K562 (cell line): ENCODE data around the gene GAS1. TPM values are rescaled to one million over a fixed set of nuclear protein-coding genes. Genes with fewer than 3 reads are reported as not detected.

Experiments
- ATAC-seq: fragments of 200-7000 bp; cut with Tn5 transposase; 3 replicates; pipeline ENCODE4 v1.9.1; 2020; ENCODE audit warnings: moderate library complexity
- BruUV-seq: library from RNA; stranded (reverse); fragments of 400-500 nt; replicated peaks from 2 replicates; lab custom pipeline; 2021; lab: Mats Ljungman, UMichigan
- CTCF ChIA-PET: fragments of 300-600 bp; formaldehyde crosslinking; extraction: SDS; loops from one replicate; lab custom pipeline; 2021; ENCODE audit warnings: low intra/inter-chr PET ratio; lab: Yijun Ruan, JAX
- POLR2A ChIA-PET: fragments of 300-600, 350-650 bp; sonication (Branson Sonifier 250); formaldehyde crosslinking; extraction: SDS; loops from one replicate; lab custom pipeline; 2021; ENCODE audit warnings: antibody characterized with exemption, inconsistent platforms; lab: Yijun Ruan, JAX
- DNase-seq, 4 experiments: peaks; one replicate each; pipeline versions ENCODE4 v3.0.0 to v3.0.0-alpha.2; 2011 to 2018; ENCODE audit warnings: low spot score in 3 of 4, mixed read lengths in 3 of 4; ENCODE audit errors: extremely low read depth in 1 of 4
- FAIRE-seq: peaks from 2 replicates; lab custom pipeline; 2011; peaks lifted over from hg19 to GRCh38; lab: Jason Lieb, UNC
- H2AFZ ChIP-seq: 2 replicates; pipeline ENCODE4 v1.6.0; 2011; ENCODE audit warnings: low read depth, low read length, control low read depth, inconsistent platforms
- H3K27ac ChIP-seq: fragments of 200-600 bp; 3 replicates; pipeline ENCODE4 v1.8.0; 2011; ENCODE audit warnings: low read depth, mild to moderate bottlenecking, control low read depth, inconsistent platforms, low read length, moderate library complexity, mixed read lengths; ENCODE audit errors: extremely low read depth
- H3K27me3 ChIP-seq, 2 experiments: fragments of 300-600 bp in 1 of 2; 2 replicates in 1 of 2; 3 replicates in 1 of 2; pipeline versions ENCODE4 v1.6.0 to v1.8.0; 2011; ENCODE audit warnings: inconsistent platforms in 2 of 2, low read length in 2 of 2, mild to moderate bottlenecking in 1 of 2, mixed read lengths in 1 of 2, moderate library complexity in 1 of 2; ENCODE audit not compliant: control insufficient read depth in 2 of 2, insufficient read depth in 2 of 2
- H3K36me3 ChIP-seq: fragments of 300-600 bp; 3 replicates; pipeline ENCODE4 v1.8.0; 2011; ENCODE audit warnings: mild to moderate bottlenecking, low read length, inconsistent platforms; ENCODE audit not compliant: control insufficient read depth, insufficient read depth
- H3K4me1 ChIP-seq, 2 experiments: fragments of 200-600 bp in 1 of 2; replicated peaks in 1 of 2; 2 replicates in 1 of 2; 3 replicates in 1 of 2; pipeline versions ENCODE4 v1.5.1 to v1.8.0; 2011; ENCODE audit warnings: inconsistent platforms in 2 of 2, low read length in 2 of 2, mild to moderate bottlenecking in 1 of 2, mixed read lengths in 1 of 2, moderate library complexity in 1 of 2; ENCODE audit not compliant: control insufficient read depth in 2 of 2, insufficient read depth in 2 of 2
- H3K4me2 ChIP-seq: 2 replicates; pipeline ENCODE4 v1.6.1; 2011; ENCODE audit warnings: low read length, control low read depth, inconsistent platforms, mixed read lengths; ENCODE audit not compliant: insufficient read depth
- H3K4me3 ChIP-seq: fragments of 200-600 bp; sonication (generic), shearing (Covaris generic); 2 replicates; pipeline ENCODE4 v1.5.1; 2016; ENCODE audit warnings: control low read depth, inconsistent platforms
- H3K79me2 ChIP-seq: fragments of 200-600 bp; 3 replicates; pipeline ENCODE4 v1.8.0; 2011; ENCODE audit warnings: low read length, inconsistent platforms; ENCODE audit not compliant: control insufficient read depth, insufficient read depth
- H3K9ac ChIP-seq, 2 experiments: 2 replicates each; pipeline versions ENCODE4 v1.6.0 to v1.6.1; 2011; ENCODE audit warnings: low read depth in 2 of 2, low read length in 2 of 2, control low read depth in 1 of 2, inconsistent platforms in 1 of 2, mild to moderate bottlenecking in 1 of 2, mixed read lengths in 1 of 2; ENCODE audit not compliant: insufficient read depth in 1 of 2
- H3K9me1 ChIP-seq: one replicate; pipeline ENCODE4 v1.6.0; 2011; ENCODE audit warnings: inconsistent platforms, mild to moderate bottlenecking, low read length, moderate library complexity; ENCODE audit not compliant: control insufficient read depth, insufficient read depth
- H3K9me3 ChIP-seq: replicated peaks from 2 replicates; pipeline ENCODE4 v1.5.1; 2011; ENCODE audit warnings: low read depth, low read length, inconsistent platforms; ENCODE audit not compliant: control insufficient read depth, insufficient read depth
- H4K20me1 ChIP-seq: replicated peaks from 2 replicates; pipeline ENCODE4 v1.6.1; 2011; ENCODE audit warnings: low read length, inconsistent platforms, mixed read lengths; ENCODE audit not compliant: control insufficient read depth, insufficient read depth
- ARID1B ChIP-seq: fragments of 450-650 bp; IDR thresholded peaks from 2 replicates; pipeline ENCODE4 v1.6.1; 2016; ENCODE audit warnings: antibody characterized with exemption, mild to moderate bottlenecking, inconsistent platforms
- ARNT ChIP-seq, 2 experiments: fragments of 450-650 bp; IDR thresholded peaks; 2 replicates each; pipeline ENCODE4 v1.6.1; 2016; ENCODE audit warnings: mild to moderate bottlenecking in 1 of 2
- CCNT2 ChIP-seq: IDR thresholded peaks from 2 replicates; pipeline ENCODE4 v1.6.1; 2011; ENCODE audit warnings: borderline replicate concordance, low read depth, mild to moderate bottlenecking, moderate library complexity, mixed read lengths, low read length; ENCODE audit not compliant: insufficient read length; ENCODE audit errors: extremely low read depth
- CTBP1 ChIP-seq: fragments of 450-650 bp; IDR thresholded peaks from 2 replicates; pipeline ENCODE4 v1.6.1; 2016; ENCODE audit warnings: borderline replicate concordance
- FOXK1 ChIP-seq: sonication (generic); formaldehyde crosslinking; IDR thresholded peaks from 2 replicates; pipeline ENCODE4 v1.8.0; 2022; ENCODE audit warnings: missing genetic modification reagents, mild to moderate bottlenecking, borderline replicate concordance
- GATAD2A ChIP-seq: fragments of 450-650 bp; IDR thresholded peaks from 2 replicates; pipeline ENCODE4 v1.6.1; 2017
- IRF1 ChIP-seq: sonication (generic); formaldehyde crosslinking; IDR thresholded peaks from 2 replicates; pipeline ENCODE4 v1.8.0; 2022; ENCODE audit warnings: missing genetic modification reagents, mild to moderate bottlenecking, borderline replicate concordance
- MAFG ChIP-seq: fragments of 450-650 bp; conservative IDR thresholded peaks from 2 replicates; pipeline ENCODE4 v1.6.1; 2016; ENCODE audit warnings: missing genetic modification characterization, missing compliant biosample characterization
- MITF ChIP-seq: IDR thresholded peaks from 2 replicates; pipeline ENCODE4 v1.6.1; 2014; ENCODE audit warnings: antibody characterized with exemption
- POLR2H ChIP-seq: IDR thresholded peaks from 2 replicates; pipeline ENCODE4 v1.6.1; 2016; ENCODE audit warnings: missing genetic modification characterization, low read depth, mild to moderate bottlenecking, control low read depth, missing compliant biosample characterization, moderate library complexity
- ZNF24 ChIP-seq: fragments of 450-650 bp; IDR thresholded peaks from 2 replicates; pipeline ENCODE4 v1.6.1; 2016
- ZNF318 ChIP-seq, 2 experiments: fragments of 450-650 bp; IDR thresholded peaks; 2 replicates each; pipeline ENCODE4 v1.6.1; 2016; ENCODE audit warnings: mild to moderate bottlenecking in 2 of 2, borderline replicate concordance in 1 of 2, low read depth in 1 of 2, moderate library complexity in 1 of 2
- in situ Hi-C: fragments of 300-500 bp; cut with MboI; formaldehyde crosslinking; loops from 4 replicates; pipeline ENCODE4 v1.15.0; 2018; ENCODE audit warnings: inconsistent platforms, mixed read lengths
- intact Hi-C: fragments of 100-400 bp; cut with micrococcal nuclease; formaldehyde crosslinking; loops from 2 replicates; pipeline ENCODE4 v1.14.2; 2022
- polyA plus RNA-seq, 8 experiments: library from polyadenylated mRNA; depleted of rRNA in 4 of 8; stranded (reverse) in 5 of 8; unstranded in 3 of 8; fragments of >200 nt; fragmentation: Nextera tagmentation in 2 of 8; fragmentation: Illumina TruSeq in 1 of 8; extraction: Ambion mirVana in 2 of 8; extraction: Trizol in 1 of 8; gene quantifications; 2 replicates each; pipeline versions ENCODE4 v1.2.1 to v1.2.3, GENCODE V29; 2011 to 2014; ENCODE audit warnings: inconsistent platforms in 1 of 8, missing spikeins in 1 of 8
- total RNA-seq, 7 experiments: library from RNA; depleted of rRNA in 6 of 7; stranded (reverse); fragments of >200 nt in 6 of 7; fragmentation: Illumina TruSeq in 2 of 7; extraction: Trizol in 2 of 7; gene quantifications; 2 replicates each; pipeline versions ENCODE4 v1.2.1 to v1.2.3, GENCODE V29; 2011 to 2021; ENCODE audit warnings: low replicate concordance in 1 of 7

GAS1 gene
- total and polyA plus RNA-seq, 9 of the 15 experiments (the other 6 are each of a cell fraction or from before 2014, with no cell fraction given), result 0.07 to 0.09 TPM; not detected in 7

GRCh38 chr9:86994231-86994630 lies 46.9 kb upstream of the GAS1 start (continued):
- no peak for TF ChIP-seq GATAD2A
- no peak for TF ChIP-seq CTBP1

GRCh38 chr9:86993830-86994229 lies 46.5 kb upstream of the GAS1 start:
- no peak overlapping the region for H3K4me2 ChIP-seq
- H4K20me1 ChIP-seq, result no peaks in the 10 kb centered on the region
- H3K4me3 ChIP-seq, result no peak overlapping the region
- H3K79me2 ChIP-seq, result no peaks in the 10 kb centered on the region
- DNase-seq (no peak), FAIRE-seq (no peak), ATAC-seq (no peak)
- H3K9ac ChIP-seq, result no peak overlapping the region
- H3K9me1 ChIP-seq, result no peaks in the 10 kb centered on the region
- H3K27ac ChIP-seq, result no peak overlapping the region
- H3K9me3 ChIP-seq, result no peaks in the 10 kb centered on the region
- no peak overlapping the region for H2AFZ ChIP-seq
- no peaks in the 10 kb centered on the region for H3K27me3 ChIP-seq
- ChIA-PET CTCF (no interaction called here), POLR2A (no interaction called here)
- intact Hi-C loops (no loop called here), in situ Hi-C loops (no loop called here)
- H3K4me1 ChIP-seq, result no peaks in the 10 kb centered on the region
- BruUV-seq, result no TSS peak
- no peaks in the 10 kb centered on the region for H3K36me3 ChIP-seq
- TF ChIP-seq FOXK1 (no peak), ZNF24 (no peak), MITF (no peak), ARID1B (no peak), POLR2H (tag) (no peak), IRF1 (CRISPR knock-in tag) (no peak), ZNF318 (IDR thresholded peaks at IDR 0.05; ENCODE audit: borderline replicate concordance in 1 of 2, low read depth in 1 of 2) (no peak), ARNT (IDR thresholded peaks at IDR 0.05) (no peak), CCNT2 (no peak), MAFG (tag) (no peak)
